ENCODE data around the gene FYB1.

Gene FYB1

GRCh38 chr5:39217365-39218281, 1.7 kb downstream of the FYB1 start:
- TF ChIP-seq CTCF (conservative IDR thresholded peaks at IDR 0.05): peak; percentile 96
- no peak for TF ChIP-seq ZFX (IDR thresholded peaks at IDR 0.05)
- H3K27ac ChIP-seq: no peak overlapping the region

GRCh38 chr5:39216631-39217030, 2.7 kb downstream of the FYB1 start:
- no peak overlapping the region for H3K27ac ChIP-seq
- TF ChIP-seq ZFX (IDR thresholded peaks at IDR 0.05) (no peak), CTCF (conservative IDR thresholded peaks at IDR 0.05) (no peak)

GRCh38 chr5:39215857-39216256, 3.5 kb downstream of the FYB1 start:
- H3K27ac ChIP-seq: no peak overlapping the region
- TF ChIP-seq CTCF (conservative IDR thresholded peaks at IDR 0.05): no peak
- TF ChIP-seq ZFX (IDR thresholded peaks at IDR 0.05): no peak

GRCh38 chr5:39214912-39215709, 4.3 kb downstream of the FYB1 start:
- H3K27ac ChIP-seq: no peak overlapping the region
- TF ChIP-seq CTCF (conservative IDR thresholded peaks at IDR 0.05): no peak
- no peak for TF ChIP-seq ZFX (IDR thresholded peaks at IDR 0.05)

GRCh38 chr5:39213447-39214207, 5.7 kb downstream of the FYB1 start:
- TF ChIP-seq CTCF (conservative IDR thresholded peaks at IDR 0.05): no peak
- no peak for TF ChIP-seq ZFX (IDR thresholded peaks at IDR 0.05)
- no peak overlapping the region for H3K27ac ChIP-seq

- TF ChIP-seq ZFX (IDR thresholded peaks at IDR 0.05) (no peak), CTCF (conservative IDR thresholded peaks at IDR 0.05) (no peak)
- H3K27ac ChIP-seq: no peak overlapping the region
Measured at GRCh38 chr5:39211773-39212172, 7.6 kb downstream of the FYB1 start.

All from C4-2B (cell line).